GM12878 (cell line): Measurements from ENCODE around the gene KLF7. TPM values are rescaled to one million over a fixed set of nuclear protein-coding genes. Genes with fewer than 3 reads are reported as not detected.
A peak's percentile ranks its signal among the peaks of the same experiment; 100 is the strongest.

Experiments
- ATF7 ChIP-seq: fragments of 450-650 bp; IDR thresholded peaks from 2 replicates; pipeline ENCODE4 v1.6.1; 2016; ENCODE audit warnings: low read depth, mild to moderate bottlenecking
- CBX3 ChIP-seq: fragments of 200-600 bp; sonication (generic); IDR thresholded peaks from 2 replicates; pipeline ENCODE4 v1.6.1; 2016; ENCODE audit warnings: low read depth, borderline replicate concordance
- CHD2 ChIP-seq: IDR thresholded peaks from 2 replicates; pipeline ENCODE4 v1.6.1; 2011; ENCODE audit warnings: low read depth, low read length, improper control_type of control experiment, borderline replicate concordance
- EED ChIP-seq: sonication (generic); IDR thresholded peaks from 2 replicates; pipeline ENCODE4 v1.6.1; 2016; ENCODE audit warnings: antibody characterized with exemption, low read depth
- HDGF ChIP-seq: fragments of 450-650 bp; IDR thresholded peaks from 2 replicates; pipeline ENCODE4 v1.6.1; 2016; ENCODE audit warnings: antibody characterized with exemption
- JUNB ChIP-seq: IDR thresholded peaks from 2 replicates; pipeline ENCODE4 v1.6.1; 2016; ENCODE audit warnings: antibody characterized with exemption, mild to moderate bottlenecking
- JUND ChIP-seq: IDR thresholded peaks from 2 replicates; pipeline ENCODE4 v1.6.1; 2012; ENCODE audit warnings: low read depth, mild to moderate bottlenecking, low read length, improper control_type of control experiment, moderate library complexity
- KLF5 ChIP-seq: fragments of 450-650 bp; IDR thresholded peaks from 2 replicates; pipeline ENCODE4 v1.6.1; 2014; ENCODE audit warnings: mild to moderate bottlenecking; ENCODE audit not compliant: partially characterized antibody
- MYB ChIP-seq: fragments of 150-350 bp; IDR thresholded peaks from 2 replicates; pipeline ENCODE4 v1.6.1; 2014; ENCODE audit warnings: mild to moderate bottlenecking, low read depth, low read length, borderline replicate concordance
- NR2F1 ChIP-seq: fragments of 450-650 bp; conservative IDR thresholded peaks from 2 replicates; pipeline ENCODE4 v1.6.1; 2017; ENCODE audit warnings: mild to moderate bottlenecking
- POLR2AphosphoS5 ChIP-seq: IDR thresholded peaks from 2 replicates; pipeline ENCODE4 v1.6.1; 2011; ENCODE audit warnings: mild to moderate bottlenecking, low read length, inconsistent platforms
- RELA ChIP-seq: fragments of 450-650 bp; IDR thresholded peaks from 2 replicates; pipeline ENCODE4 v1.8.0; 2014; ENCODE audit warnings: borderline replicate concordance; ENCODE audit not compliant: partially characterized antibody
- SMAD1 ChIP-seq: fragments of 450-650 bp; IDR thresholded peaks from 2 replicates; pipeline ENCODE4 v1.6.1; 2018; ENCODE audit warnings: mild to moderate bottlenecking, low read depth; ENCODE audit not compliant: partially characterized antibody
- SP1 ChIP-seq: IDR thresholded peaks from one replicate; pipeline ENCODE4 v1.6.1; 2011; ENCODE audit warnings: low read depth, low read length
- SREBF2 ChIP-seq: IDR thresholded peaks from 2 replicates; pipeline ENCODE4 v1.6.1; 2012; ENCODE audit warnings: mild to moderate bottlenecking, low read length
- TAF1 ChIP-seq: IDR thresholded peaks from 2 replicates; pipeline ENCODE4 v1.6.1; 2011; ENCODE audit warnings: mild to moderate bottlenecking, low read depth, low read length, borderline replicate concordance
- ZNF207 ChIP-seq: fragments of 450-650 bp; IDR thresholded peaks from 2 replicates; pipeline ENCODE4 v1.6.1; 2014; ENCODE audit warnings: antibody characterized with exemption, mild to moderate bottlenecking, borderline replicate concordance
- ZNF217 ChIP-seq: fragments of 450-650 bp; IDR thresholded peaks from 2 replicates; pipeline ENCODE4 v1.6.1; 2017; ENCODE audit warnings: antibody characterized with exemption, mild to moderate bottlenecking
- ZNF24 ChIP-seq: fragments of 450-650 bp; IDR thresholded peaks from 2 replicates; pipeline ENCODE4 v1.6.1; 2017; ENCODE audit warnings: antibody characterized with exemption, mild to moderate bottlenecking
- ZNF274 ChIP-seq: IDR thresholded peaks from one replicate; pipeline ENCODE4 v1.8.0; 2011; ENCODE audit not compliant: insufficient read length, insufficient read depth
- polyA plus RNA-seq, 11 experiments: library from polyadenylated mRNA; depleted of rRNA in 4 of 11; unstranded in 6 of 11; stranded (reverse) in 5 of 11; fragments of >200 nt; fragmentation: Nextera tagmentation in 4 of 11; fragmentation: Illumina TruSeq in 1 of 11; extraction: Ambion mirVana in 4 of 11; extraction: Trizol in 1 of 11; gene quantifications; 1 replicate in 1 of 11; 2 replicates in 10 of 11; pipeline versions ENCODE4 v1.2.1 to v1.2.3, GENCODE V29; 2011 to 2016; ENCODE audit warnings: inconsistent platforms in 2 of 11, missing spikeins in 2 of 11, low read depth in 1 of 11
- total RNA-seq, 4 experiments: library from RNA; depleted of rRNA in 3 of 4; stranded (reverse); fragments of >200 nt in 3 of 4; fragmentation: Illumina TruSeq in 1 of 4; extraction: Trizol in 1 of 4; gene quantifications; 2 replicates each; pipeline versions ENCODE4 v1.2.1 to v1.2.3, GENCODE V29; 2013 to 2021
- TF ChIP-seq, protein P1 (sequence below): IDR thresholded peaks from 2 replicates; pipeline ENCODE4 v1.6.1; 2011; ENCODE audit warnings: borderline replicate concordance, low read depth, mild to moderate bottlenecking, moderate library complexity, mixed read lengths, low read length; ENCODE audit not compliant: insufficient read depth; ENCODE audit errors: extremely low read length
- TF ChIP-seq, protein P2 (sequence below): IDR thresholded peaks from 2 replicates; pipeline ENCODE4 v1.6.1; 2012; ENCODE audit warnings: improper control_type of control experiment, low read depth, low read length; ENCODE audit not compliant: insufficient replicate concordance
- TF ChIP-seq, protein P3 (sequence below): IDR thresholded peaks from 2 replicates; pipeline ENCODE4 v1.6.1; 2011; ENCODE audit warnings: mild to moderate bottlenecking, low read depth, low read length, moderate library complexity; ENCODE audit not compliant: insufficient replicate concordance
- TF ChIP-seq, protein P4 (sequence below): IDR thresholded peaks from 2 replicates; pipeline ENCODE4 v1.6.1; 2012; ENCODE audit warnings: low read depth, low read length, improper control_type of control experiment

Gene KLF7
- total and polyA plus RNA-seq, 10 of the 15 experiments (the other 5 are each of a cell fraction or from before 2014, with no cell fraction given), result 2.4 to 24.8 (median 8.5) TPM

DNA sequence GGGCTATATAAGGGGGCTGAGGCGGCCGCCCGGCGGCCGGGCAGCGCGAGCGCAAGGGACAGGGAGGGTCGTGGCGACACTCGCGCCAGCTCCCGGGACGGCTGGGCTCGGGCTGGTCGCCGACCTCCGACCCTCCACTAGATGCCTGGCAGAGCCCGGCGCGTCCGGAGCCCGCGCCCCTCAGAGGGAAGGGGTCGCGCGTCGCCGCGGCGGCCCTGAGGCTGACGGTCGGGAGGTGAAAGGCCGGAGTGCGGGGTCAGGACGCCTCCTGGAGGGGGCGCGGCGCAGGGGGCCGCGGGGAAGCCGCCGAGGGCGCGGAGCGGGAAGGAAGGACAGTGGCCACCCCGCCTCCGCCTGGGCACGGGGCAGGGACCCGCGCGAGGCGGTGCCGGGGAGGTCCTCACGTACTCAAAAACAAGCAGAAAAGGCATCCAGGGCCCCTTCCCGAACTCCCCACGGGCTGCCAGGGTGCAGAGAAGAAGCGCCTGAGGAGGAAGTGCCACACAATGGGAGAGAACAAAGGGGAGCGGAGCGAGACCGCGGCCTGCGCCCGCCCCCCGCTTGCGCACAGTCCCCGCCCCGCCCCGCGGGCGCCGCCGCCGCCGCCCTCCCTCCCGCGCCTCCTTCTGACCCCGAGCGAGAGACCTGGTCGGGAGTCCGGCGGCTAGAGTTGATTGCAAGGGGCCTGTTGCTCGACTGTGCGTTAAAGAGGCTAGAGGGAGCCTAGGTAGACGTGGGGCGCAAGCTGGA lies 776 bp upstream of the KLF7 start (continued):
- TF ChIP-seq, protein P1, sequence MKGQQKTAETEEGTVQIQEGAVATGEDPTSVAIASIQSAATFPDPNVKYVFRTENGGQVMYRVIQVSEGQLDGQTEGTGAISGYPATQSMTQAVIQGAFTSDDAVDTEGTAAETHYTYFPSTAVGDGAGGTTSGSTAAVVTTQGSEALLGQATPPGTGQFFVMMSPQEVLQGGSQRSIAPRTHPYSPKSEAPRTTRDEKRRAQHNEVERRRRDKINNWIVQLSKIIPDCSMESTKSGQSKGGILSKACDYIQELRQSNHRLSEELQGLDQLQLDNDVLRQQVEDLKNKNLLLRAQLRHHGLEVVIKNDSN, result no peak
- TF ChIP-seq ATF7 (no peak), CBX3 (no peak), JUND (no peak), JUNB (no peak), ZNF207 (peak; percentile 98), RELA (no peak), TAF1 (peak; percentile 86), SREBF2 (no peak), ZNF274 (no peak), SP1 (no peak), POLR2AphosphoS5 (peak; percentile 97), SMAD1 (no peak), HDGF (no peak), NR2F1 (peak; percentile 90), CHD2 (peak; percentile 5), ZNF24 (0 out of 2 replicates have a peak, but pooled peaks have one; percentile 46), MYB (no peak), EED (no peak), ZNF217 (peak; percentile 83; the same call in 1 of the 2 replicates), KLF5 (peak; percentile 79)
- TF ChIP-seq, protein P2, sequence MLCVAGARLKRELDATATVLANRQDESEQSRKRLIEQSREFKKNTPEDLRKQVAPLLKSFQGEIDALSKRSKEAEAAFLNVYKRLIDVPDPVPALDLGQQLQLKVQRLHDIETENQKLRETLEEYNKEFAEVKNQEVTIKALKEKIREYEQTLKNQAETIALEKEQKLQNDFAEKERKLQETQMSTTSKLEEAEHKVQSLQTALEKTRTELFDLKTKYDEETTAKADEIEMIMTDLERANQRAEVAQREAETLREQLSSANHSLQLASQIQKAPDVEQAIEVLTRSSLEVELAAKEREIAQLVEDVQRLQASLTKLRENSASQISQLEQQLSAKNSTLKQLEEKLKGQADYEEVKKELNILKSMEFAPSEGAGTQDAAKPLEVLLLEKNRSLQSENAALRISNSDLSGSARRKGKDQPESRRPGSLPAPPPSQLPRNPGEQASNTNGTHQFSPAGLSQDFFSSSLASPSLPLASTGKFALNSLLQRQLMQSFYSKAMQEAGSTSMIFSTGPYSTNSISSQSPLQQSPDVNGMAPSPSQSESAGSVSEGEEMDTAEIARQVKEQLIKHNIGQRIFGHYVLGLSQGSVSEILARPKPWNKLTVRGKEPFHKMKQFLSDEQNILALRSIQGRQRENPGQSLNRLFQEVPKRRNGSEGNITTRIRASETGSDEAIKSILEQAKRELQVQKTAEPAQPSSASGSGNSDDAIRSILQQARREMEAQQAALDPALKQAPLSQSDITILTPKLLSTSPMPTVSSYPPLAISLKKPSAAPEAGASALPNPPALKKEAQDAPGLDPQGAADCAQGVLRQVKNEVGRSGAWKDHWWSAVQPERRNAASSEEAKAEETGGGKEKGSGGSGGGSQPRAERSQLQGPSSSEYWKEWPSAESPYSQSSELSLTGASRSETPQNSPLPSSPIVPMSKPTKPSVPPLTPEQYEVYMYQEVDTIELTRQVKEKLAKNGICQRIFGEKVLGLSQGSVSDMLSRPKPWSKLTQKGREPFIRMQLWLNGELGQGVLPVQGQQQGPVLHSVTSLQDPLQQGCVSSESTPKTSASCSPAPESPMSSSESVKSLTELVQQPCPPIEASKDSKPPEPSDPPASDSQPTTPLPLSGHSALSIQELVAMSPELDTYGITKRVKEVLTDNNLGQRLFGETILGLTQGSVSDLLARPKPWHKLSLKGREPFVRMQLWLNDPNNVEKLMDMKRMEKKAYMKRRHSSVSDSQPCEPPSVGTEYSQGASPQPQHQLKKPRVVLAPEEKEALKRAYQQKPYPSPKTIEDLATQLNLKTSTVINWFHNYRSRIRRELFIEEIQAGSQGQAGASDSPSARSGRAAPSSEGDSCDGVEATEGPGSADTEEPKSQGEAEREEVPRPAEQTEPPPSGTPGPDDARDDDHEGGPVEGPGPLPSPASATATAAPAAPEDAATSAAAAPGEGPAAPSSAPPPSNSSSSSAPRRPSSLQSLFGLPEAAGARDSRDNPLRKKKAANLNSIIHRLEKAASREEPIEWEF, result no peak
- TF ChIP-seq, protein P3, sequence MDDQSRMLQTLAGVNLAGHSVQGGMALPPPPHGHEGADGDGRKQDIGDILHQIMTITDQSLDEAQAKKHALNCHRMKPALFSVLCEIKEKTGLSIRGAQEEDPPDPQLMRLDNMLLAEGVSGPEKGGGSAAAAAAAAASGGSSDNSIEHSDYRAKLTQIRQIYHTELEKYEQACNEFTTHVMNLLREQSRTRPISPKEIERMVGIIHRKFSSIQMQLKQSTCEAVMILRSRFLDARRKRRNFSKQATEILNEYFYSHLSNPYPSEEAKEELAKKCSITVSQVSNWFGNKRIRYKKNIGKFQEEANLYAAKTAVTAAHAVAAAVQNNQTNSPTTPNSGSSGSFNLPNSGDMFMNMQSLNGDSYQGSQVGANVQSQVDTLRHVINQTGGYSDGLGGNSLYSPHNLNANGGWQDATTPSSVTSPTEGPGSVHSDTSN, result peak; percentile 2
- TF ChIP-seq, protein P4, sequence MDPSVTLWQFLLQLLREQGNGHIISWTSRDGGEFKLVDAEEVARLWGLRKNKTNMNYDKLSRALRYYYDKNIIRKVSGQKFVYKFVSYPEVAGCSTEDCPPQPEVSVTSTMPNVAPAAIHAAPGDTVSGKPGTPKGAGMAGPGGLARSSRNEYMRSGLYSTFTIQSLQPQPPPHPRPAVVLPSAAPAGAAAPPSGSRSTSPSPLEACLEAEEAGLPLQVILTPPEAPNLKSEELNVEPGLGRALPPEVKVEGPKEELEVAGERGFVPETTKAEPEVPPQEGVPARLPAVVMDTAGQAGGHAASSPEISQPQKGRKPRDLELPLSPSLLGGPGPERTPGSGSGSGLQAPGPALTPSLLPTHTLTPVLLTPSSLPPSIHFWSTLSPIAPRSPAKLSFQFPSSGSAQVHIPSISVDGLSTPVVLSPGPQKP, result peak; percentile 4
